Mesendoderm (in vitro differentiated cells): Measurements from ENCODE around the gene UBQLN4.

Experiments used
- DNase-seq: peaks from one replicate; pipeline ENCODE4 v3.0.0; 2013
- H2AK5ac ChIP-seq: 2 replicates; pipeline ENCODE4 v1.6.1; 2013; ENCODE audit warnings: low read length, inconsistent platforms
- H2BK120ac ChIP-seq: 2 replicates; pipeline ENCODE4 v1.6.1; 2013; ENCODE audit warnings: low read depth, mild to moderate bottlenecking, low read length, moderate library complexity, mixed read lengths
- H2BK15ac ChIP-seq: replicated peaks from 2 replicates; pipeline ENCODE4 v1.6.1; 2013; ENCODE audit warnings: low read depth, mild to moderate bottlenecking, moderate library complexity
- H2BK5ac ChIP-seq: 2 replicates; pipeline ENCODE4 v1.6.1; 2013; ENCODE audit warnings: low read length, inconsistent platforms
- H3K18ac ChIP-seq: 2 replicates; pipeline ENCODE4 v1.6.1; 2013; ENCODE audit warnings: mild to moderate bottlenecking, low read length, mixed read lengths
- H3K23ac ChIP-seq: one replicate; pipeline ENCODE4 v1.6.1; 2013; ENCODE audit warnings: low read length
- H3K27ac ChIP-seq: 2 replicates; pipeline ENCODE4 v1.5.1; 2013; ENCODE audit warnings: low read depth, mild to moderate bottlenecking, inconsistent platforms, low read length, moderate library complexity
- H3K27me3 ChIP-seq: 2 replicates; pipeline ENCODE4 v1.6.1; 2013; ENCODE audit warnings: low read length, control low read depth, mild to moderate bottlenecking, inconsistent platforms; ENCODE audit not compliant: insufficient read depth, poor library complexity
- H3K36me3 ChIP-seq: 2 replicates; pipeline ENCODE4 v1.6.1; 2013; ENCODE audit warnings: low read length, inconsistent platforms; ENCODE audit not compliant: control insufficient read depth, insufficient read depth
- H3K4ac ChIP-seq: one replicate; pipeline ENCODE4 v1.6.1; 2013; ENCODE audit warnings: low read depth, mild to moderate bottlenecking, low read length, moderate library complexity
- H3K4me1 ChIP-seq: 2 replicates; pipeline ENCODE4 v1.6.1; 2013; ENCODE audit warnings: low read depth, low read length, inconsistent platforms; ENCODE audit not compliant: control insufficient read depth
- H3K4me2 ChIP-seq: 2 replicates; pipeline ENCODE4 v1.6.1; 2013; ENCODE audit warnings: low read length
- H3K4me3 ChIP-seq: 2 replicates; pipeline ENCODE4 v1.5.1; 2013; ENCODE audit warnings: mild to moderate bottlenecking, low read length
- H3K56ac ChIP-seq: one replicate; pipeline ENCODE4 v1.6.1; 2013; ENCODE audit warnings: low read length
- H3K79me1 ChIP-seq: 2 replicates; pipeline ENCODE4 v1.6.1; 2013; ENCODE audit warnings: low read length, inconsistent platforms
- H3K79me2 ChIP-seq: 2 replicates; pipeline ENCODE4 v1.6.1; 2013; ENCODE audit warnings: mild to moderate bottlenecking, low read length; ENCODE audit not compliant: control insufficient read depth, insufficient read depth
- H3K9ac ChIP-seq: 2 replicates; pipeline ENCODE4 v1.6.1; 2013; ENCODE audit warnings: low read length, inconsistent platforms
- H4K5ac ChIP-seq: one replicate; pipeline ENCODE4 v1.6.1; 2013; ENCODE audit warnings: low read length
- H4K8ac ChIP-seq: one replicate; pipeline ENCODE4 v1.6.1; 2013; ENCODE audit warnings: low read depth, mild to moderate bottlenecking, control low read depth, low read length, moderate library complexity
- WGBS: extraction: QIAGEN DNeasy Blood & Tissue Kit; methylation state at CpG from one replicate; pipeline ENCODE4 v1.1.7; 2013; ENCODE audit warnings: low lambda C conversion rate, missing lambda C conversion rate; ENCODE audit not compliant: insufficient coverage; ENCODE audit errors: extremely low coverage; 5-methylcytosine and 5-hydroxymethylcytosine counted together

Gene UBQLN4

GRCh38 chr1:155999964-156000363 lies 53.6 kb downstream of the UBQLN4 start:
- H3K18ac ChIP-seq = no peak overlapping the region
- no peaks in the 10 kb centered on the region for H3K79me1 ChIP-seq
- no peak overlapping the region for H3K4me3 ChIP-seq
- no peak overlapping the region for H2BK5ac ChIP-seq
- no peak overlapping the region for H3K23ac ChIP-seq
- H3K27me3 ChIP-seq = peaks cover 2% of the 10 kb centered on the region
- WGBS = no CpG with 5 or more reads among the region's 1 CpG
- H3K36me3 ChIP-seq = no peaks in the 10 kb centered on the region
- no peak overlapping the region for H3K27ac ChIP-seq
- H2BK120ac ChIP-seq = no peak overlapping the region
- no peak overlapping the region for H2AK5ac ChIP-seq
- no peak overlapping the region for H3K9ac ChIP-seq
- H2BK15ac ChIP-seq = no peak overlapping the region
- H4K8ac ChIP-seq = no peak overlapping the region
- H4K5ac ChIP-seq = no peak overlapping the region
- H3K56ac ChIP-seq = no peak overlapping the region
- no peak overlapping the region for H3K4ac ChIP-seq
- no peak overlapping the region for H3K4me2 ChIP-seq
- no peaks in the 10 kb centered on the region for H3K79me2 ChIP-seq
- H3K4me1 ChIP-seq = peaks cover 2% of the 10 kb centered on the region
- no peak for DNase-seq

DNA sequence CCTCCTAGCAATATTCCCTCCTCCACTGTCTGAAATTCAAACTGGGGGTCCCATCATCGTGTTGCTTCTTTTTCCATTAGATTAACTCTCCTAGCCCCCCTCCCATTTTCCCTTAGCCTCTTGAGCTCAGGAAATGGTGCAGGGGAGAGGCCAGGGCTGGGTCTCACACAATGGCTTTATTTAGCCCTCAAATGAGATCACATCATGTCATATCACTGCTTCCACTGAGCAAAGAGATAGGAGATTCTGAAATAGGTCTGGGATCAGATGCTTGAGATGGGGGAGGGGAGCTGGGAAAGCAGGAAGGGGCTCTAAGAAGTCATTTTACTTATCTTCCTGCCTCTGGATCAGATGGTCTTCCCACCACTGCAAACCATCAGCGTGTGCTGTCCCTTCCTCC lies 57.4 kb downstream of the UBQLN4 start:
- Histone ChIP-seq H3K27me3 (peaks cover 2% of the 10 kb centered on the region), H2BK120ac (no peak overlapping the region), H3K18ac (no peak overlapping the region), H3K56ac (peak overlapping the region; percentile 35), H2AK5ac (no peak overlapping the region), H3K79me1 (no peaks in the 10 kb centered on the region), H3K36me3 (no peaks in the 10 kb centered on the region), H3K4me2 (no peak overlapping the region), H3K4ac (no peak overlapping the region), H2BK15ac (no peak overlapping the region), H3K27ac (peak overlapping the region; percentile 11), H3K9ac (no peak overlapping the region), H3K4me3 (no peak overlapping the region), H3K79me2 (no peaks in the 10 kb centered on the region), H3K23ac (no peak overlapping the region), H4K8ac (no peak overlapping the region), H3K4me1 (peaks cover 2% of the 10 kb centered on the region), H4K5ac (no peak overlapping the region), H2BK5ac (no peak overlapping the region)
- WGBS = no CpG with 5 or more reads among the region's 2 CpGs
- peak; percentile 84 for DNase-seq

- no peak overlapping the region for H3K4me2 ChIP-seq
- WGBS = no CpG with 5 or more reads among the region's 3 CpGs
- H3K27ac ChIP-seq = no peak overlapping the region
- H2BK5ac ChIP-seq = no peak overlapping the region
- DNase-seq = no peak
- H3K4me3 ChIP-seq = no peak overlapping the region
- no peak overlapping the region for H4K5ac ChIP-seq
- no peak overlapping the region for H3K56ac ChIP-seq
- H4K8ac ChIP-seq = no peak overlapping the region
- H2BK15ac ChIP-seq = no peak overlapping the region
- no peaks in the 10 kb centered on the region for H3K79me1 ChIP-seq
- H3K23ac ChIP-seq = no peak overlapping the region
- no peaks in the 10 kb centered on the region for H3K79me2 ChIP-seq
- no peak overlapping the region for H2BK120ac ChIP-seq
- no peaks in the 10 kb centered on the region for H3K27me3 ChIP-seq
- no peak overlapping the region for H2AK5ac ChIP-seq
- no peak overlapping the region for H3K18ac ChIP-seq
- H3K36me3 ChIP-seq = no peaks in the 10 kb centered on the region
- H3K4ac ChIP-seq = no peak overlapping the region
- peaks cover 2% of the 10 kb centered on the region for H3K4me1 ChIP-seq
- no peak overlapping the region for H3K9ac ChIP-seq
These were observed 60.0 kb downstream of the UBQLN4 start for GRCh38 chr1:155993595-155993994.

GRCh38 chr1:155990005-155990739 lies 63.4 kb downstream of the UBQLN4 start:
- Histone ChIP-seq H3K4me2 (no peak overlapping the region), H2AK5ac (no peak overlapping the region), H3K4ac (no peak overlapping the region), H3K18ac (no peak overlapping the region), H3K27ac (no peak overlapping the region), H3K4me1 (no peaks in the 10 kb centered on the region), H4K8ac (no peak overlapping the region), H3K9ac (no peak overlapping the region), H3K36me3 (no peaks in the 10 kb centered on the region), H2BK5ac (no peak overlapping the region), H3K27me3 (no peaks in the 10 kb centered on the region), H3K56ac (no peak overlapping the region), H2BK120ac (no peak overlapping the region), H2BK15ac (no peak overlapping the region), H3K4me3 (no peak overlapping the region), H3K23ac (no peak overlapping the region), H4K5ac (no peak overlapping the region), H3K79me1 (no peaks in the 10 kb centered on the region), H3K79me2 (no peaks in the 10 kb centered on the region)
- no peak for DNase-seq
- WGBS = no CpG with 5 or more reads among the region's 6 CpGs

DNA sequence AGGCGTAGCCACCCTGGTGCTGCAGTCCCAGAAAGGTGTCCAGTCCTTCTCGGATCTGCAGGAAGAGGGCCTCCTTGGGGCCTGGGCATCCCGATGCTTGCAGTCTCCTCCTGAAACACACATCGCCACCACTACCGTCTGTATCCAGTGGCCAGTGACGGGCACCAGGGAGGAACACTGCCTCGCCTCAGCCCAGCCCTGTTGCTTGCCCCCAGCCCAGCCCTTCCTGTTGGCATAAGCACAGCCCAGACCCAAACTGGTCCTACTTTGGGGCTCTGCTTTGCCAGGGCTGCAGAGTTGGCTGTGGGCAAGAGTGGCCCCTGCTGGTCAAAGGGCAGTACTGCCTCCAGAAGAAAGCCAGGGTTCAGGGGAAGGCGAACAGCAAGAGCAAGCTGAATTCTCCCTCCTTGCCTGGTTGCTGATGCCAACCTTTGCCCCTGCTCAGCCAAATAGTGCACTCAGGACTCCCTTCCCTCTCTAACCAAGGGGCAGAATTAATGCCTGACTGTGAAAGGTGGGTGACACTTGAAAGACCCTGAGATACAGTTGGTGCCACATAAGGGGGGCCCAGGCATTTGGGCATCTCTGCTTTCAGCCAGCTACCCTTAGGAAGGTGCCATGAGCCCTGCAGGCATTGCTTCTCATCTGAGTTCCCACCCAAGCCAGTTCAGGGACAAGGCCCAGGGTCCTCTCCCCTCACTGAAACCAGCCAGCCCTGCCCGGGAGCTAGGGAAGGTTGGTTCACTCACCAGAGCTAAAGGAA lies 64.2 kb downstream of the UBQLN4 start:
- H3K56ac ChIP-seq = no peak overlapping the region
- no peak overlapping the region for H3K4ac ChIP-seq
- peak; percentile 75 for DNase-seq
- H3K79me1 ChIP-seq = no peaks in the 10 kb centered on the region
- no peak overlapping the region for H2AK5ac ChIP-seq
- no peaks in the 10 kb centered on the region for H3K79me2 ChIP-seq
- H3K36me3 ChIP-seq = no peaks in the 10 kb centered on the region
- no peak overlapping the region for H2BK120ac ChIP-seq
- no CpG with 5 or more reads among the region's 9 CpGs for WGBS
- H2BK5ac ChIP-seq = no peak overlapping the region
- H3K18ac ChIP-seq = no peak overlapping the region
- no peaks in the 10 kb centered on the region for H3K4me1 ChIP-seq
- no peak overlapping the region for H3K4me2 ChIP-seq
- H4K5ac ChIP-seq = no peak overlapping the region
- no peak overlapping the region for H2BK15ac ChIP-seq
- H4K8ac ChIP-seq = no peak overlapping the region
- H3K27me3 ChIP-seq = no peaks in the 10 kb centered on the region
- H3K27ac ChIP-seq = no peak overlapping the region
- no peak overlapping the region for H3K23ac ChIP-seq
- H3K9ac ChIP-seq = no peak overlapping the region
- H3K4me3 ChIP-seq = no peak overlapping the region
